Measurements from ENCODE around the gene EEPD1.

- no peak for TF ChIP-seq POLR2A (IDR thresholded peaks at IDR 0.05)
- TF ChIP-seq EP300 (IDR thresholded peaks at IDR 0.05) = no peak
- TF ChIP-seq CTCF (IDR thresholded peaks at IDR 0.05) = no peak
- no peak for TF ChIP-seq POLR2AphosphoS5 (IDR thresholded peaks at IDR 0.05)
Observed at GRCh38 chr7:36306722-36307121, 153.7 kb downstream of the EEPD1 start.
